22Rv1 (cell line): ENCODE results near the gene SNX4.

Experiments used
- H3K27ac ChIP-seq: fragments of 450-650 bp; 2 replicates; pipeline ENCODE4 v1.5.1; 2017
- CTCF ChIP-seq: fragments of 450-650 bp; IDR thresholded peaks from 2 replicates; pipeline ENCODE4 v1.5.1; 2017; ENCODE audit warnings: mild to moderate bottlenecking
- ZFX ChIP-seq: fragments of 450-650 bp; IDR thresholded peaks from 2 replicates; pipeline ENCODE4 v1.6.1; 2017; ENCODE audit warnings: antibody characterized with exemption, borderline replicate concordance

Gene SNX4

GRCh38 chr3:125461896-125462295, 58.1 kb downstream of the SNX4 start:
- TF ChIP-seq CTCF (no peak), ZFX (no peak)
- H3K27ac ChIP-seq: no peak overlapping the region

DNA sequence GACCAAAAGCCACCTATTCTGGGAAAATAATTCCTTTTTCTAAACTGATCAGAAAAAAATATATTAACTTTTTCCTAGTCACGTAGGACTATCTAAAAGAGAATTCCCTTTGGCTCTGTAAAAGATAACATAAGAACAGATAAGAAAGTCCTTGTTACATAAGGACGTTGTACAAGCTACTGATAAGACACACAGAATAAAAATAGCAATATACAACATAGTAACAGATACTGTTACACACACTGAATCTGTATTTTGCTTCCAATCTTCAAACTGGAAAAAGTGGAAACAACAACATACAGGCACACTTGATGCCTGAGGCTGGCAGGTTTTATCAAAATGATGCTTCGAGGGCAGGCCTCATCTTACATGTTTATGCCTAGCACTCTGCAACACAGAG, 59.8 kb downstream of the SNX4 start:
- H3K27ac ChIP-seq: no peak overlapping the region
- TF ChIP-seq ZFX: no peak
- no peak for TF ChIP-seq CTCF

DNA sequence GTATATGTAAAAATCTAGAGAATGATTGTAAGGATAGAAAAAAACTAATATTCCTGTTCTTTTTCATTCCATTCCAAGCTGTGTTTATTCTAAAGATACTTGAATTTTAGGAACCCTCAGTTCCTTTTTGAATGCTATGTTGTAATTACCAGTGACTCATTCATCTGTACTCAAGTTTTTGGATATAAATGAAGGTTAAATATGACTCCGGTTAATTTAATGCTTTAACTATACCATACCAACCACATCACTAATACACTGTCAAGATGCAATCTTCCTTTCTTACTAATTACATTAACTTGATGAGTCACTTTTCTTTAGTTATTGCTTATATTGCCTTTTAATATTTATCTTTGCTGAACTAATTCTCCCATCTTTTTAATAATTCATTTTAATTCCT, 76.1 kb downstream of the SNX4 start:
- TF ChIP-seq CTCF (no peak), ZFX (no peak)
- no peak overlapping the region for H3K27ac ChIP-seq

- TF ChIP-seq CTCF: no peak
- TF ChIP-seq ZFX: no peak
Measured at GRCh38 chr3:125442506-125442905, 77.5 kb downstream of the SNX4 start.

DNA sequence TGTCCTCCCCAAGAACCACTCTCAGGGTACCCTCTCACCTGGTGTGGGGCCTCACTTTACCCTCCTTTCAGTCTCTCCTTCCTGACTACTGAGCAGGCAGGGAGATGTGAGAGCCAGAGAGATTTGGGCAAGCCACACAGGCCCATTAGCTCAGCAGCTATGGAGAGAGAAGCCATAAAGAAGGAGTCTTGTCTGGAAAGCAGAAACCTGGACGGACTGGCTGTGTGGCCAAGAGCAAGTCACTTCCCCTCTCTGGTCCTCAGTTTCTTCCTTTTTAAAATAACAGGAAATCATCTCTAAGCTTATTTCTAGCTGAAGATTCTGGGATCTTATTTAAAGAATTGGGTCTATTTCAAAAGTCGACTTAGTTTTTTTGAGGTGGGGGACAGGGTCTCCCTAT, 79.0 kb downstream of the SNX4 start:
- H3K27ac ChIP-seq: no peak overlapping the region

More at GRCh38 chr3:125442506-125442905, 77.5 kb downstream of the SNX4 start:
- no peak overlapping the region for H3K27ac ChIP-seq

DNA sequence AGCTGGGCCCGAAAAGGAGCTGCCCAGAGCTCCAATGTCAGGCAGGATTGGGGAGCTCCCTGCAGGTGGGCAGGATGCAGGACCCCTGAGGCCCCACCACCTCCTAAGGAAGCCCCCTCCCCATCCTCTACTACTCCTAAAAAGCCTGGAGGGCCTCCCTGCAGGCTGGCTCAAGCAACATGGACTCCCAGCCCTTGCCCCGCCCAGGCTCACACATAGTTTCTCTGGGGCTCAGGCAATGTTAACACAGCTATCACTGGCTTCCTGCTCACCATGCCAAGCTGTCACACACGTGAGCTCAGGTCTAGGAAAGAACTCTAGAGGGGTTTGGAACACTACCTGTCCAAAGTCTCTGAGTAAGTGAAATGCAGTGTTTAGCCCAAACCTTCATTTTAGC, 79.4 kb downstream of the SNX4 start:
- H3K27ac ChIP-seq: no peak overlapping the region
- TF ChIP-seq ZFX (no peak), CTCF (no peak)

More for the DNA sequence above, 79.0 kb downstream of the SNX4 start:
- TF ChIP-seq ZFX (no peak), CTCF (no peak)

GRCh38 chr3:125437631-125438435, 82.2 kb downstream of the SNX4 start:
- TF ChIP-seq CTCF: peak; percentile 98
- no peak for TF ChIP-seq ZFX
- H3K27ac ChIP-seq: no peak overlapping the region
